Renal cortex interstitium (tissue), 11 donors: ENCODE measurements around the gene APBB2. TPM values are rescaled to one million over a fixed set of nuclear protein-coding genes. Genes with fewer than 3 reads are reported as not detected.

Experiments used
- DNase-seq, 11 donors: peaks; one replicate each; pipeline ENCODE4 v3.0.0-alpha.2; 2013; ENCODE audit warnings: low read depth in 9 of 11, low spot score in 4 of 11; ENCODE audit errors: extremely low read depth in 1 of 11
- polyA plus RNA-seq, 3 donors: library from polyadenylated mRNA; unstranded; fragments of 120-200 nt; gene quantifications; one replicate each; pipeline ENCODE4 v1.2.1, GENCODE V29; 2013; ENCODE audit not compliant: insufficient read length in 3 of 3

Gene APBB2
- polyA plus RNA-seq, 3 donors = 53.1 to 59.3 (median 55.8) TPM

- no peak for DNase-seq
Measured at GRCh38 chr4:40812386-40812785, 402.0 kb downstream of the APBB2 start.

GRCh38 chr4:40811956-40812355 is 402.4 kb downstream of the APBB2 start:
- no peak for DNase-seq

- no peak for DNase-seq
Measured at GRCh38 chr4:40808926-40809457, 405.4 kb downstream of the APBB2 start.

- DNase-seq = no peak
Measured at GRCh38 chr4:40804598-40804997, 409.7 kb downstream of the APBB2 start.

- DNase-seq = no peak
Measured at GRCh38 chr4:40800064-40800463, 414.3 kb downstream of the APBB2 start.

GRCh38 chr4:40789771-40790170 is 424.6 kb downstream of the APBB2 start:
- DNase-seq = no peak

GRCh38 chr4:40789031-40789430 is 425.3 kb downstream of the APBB2 start:
- no peak for DNase-seq

GRCh38 chr4:40788331-40788730 is 426.0 kb downstream of the APBB2 start:
- DNase-seq = no peak

- DNase-seq = no peak
Measured at GRCh38 chr4:40785727-40786126, 428.6 kb downstream of the APBB2 start.

GRCh38 chr4:40782876-40783275 is 431.5 kb downstream of the APBB2 start:
- DNase-seq = no peak

- DNase-seq = no peak
Measured at GRCh38 chr4:40778090-40778489, 436.3 kb downstream of the APBB2 start.

GRCh38 chr4:40769266-40769665 is 445.1 kb downstream of the APBB2 start:
- peak in 6 of 11 donors; percentile 5 to 45 (median 18) for DNase-seq

GRCh38 chr4:40763228-40763716 is 451.1 kb downstream of the APBB2 start:
- no peak for DNase-seq

Other genes starting within 250 kb of the APBB2 start
- gene UCHL1, start 42.4 kb upstream of the APBB2 start, polyA plus RNA-seq = 100 to 1,000 TPM in 1 of 3 donors, 10 to 100 TPM in 2; 99.0 to 107 (median 99.5) TPM